ENCODE results near the gene RBBP4. TPM values are rescaled to one million over a fixed set of nuclear protein-coding genes. Genes with fewer than 3 reads are reported as not detected.

The RBBP4 gene
- total RNA-seq, 1 experiment from 2014 or later, result 279 TPM

DNA sequence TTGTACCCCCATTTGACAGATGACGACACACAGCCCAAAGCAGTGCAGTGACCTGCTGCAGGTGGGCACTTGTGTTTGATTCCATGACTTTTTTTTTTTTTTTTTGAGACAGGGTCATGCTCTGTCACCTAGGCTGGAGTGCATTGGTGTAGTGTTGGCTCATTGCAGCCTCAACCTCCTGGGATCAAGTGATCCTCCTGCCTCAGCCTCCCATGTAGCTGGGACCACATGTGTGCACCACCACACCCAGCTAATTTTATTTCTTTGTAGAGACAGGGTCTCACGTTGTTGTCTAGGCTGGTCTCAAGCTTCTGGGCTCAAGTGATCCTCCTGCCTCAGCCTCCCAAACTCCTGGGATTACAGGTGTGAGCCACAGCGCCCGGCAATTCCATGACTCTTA is 66.5 kb downstream of the RBBP4 start:
- no TSS peak for BruUV-seq (replicated peaks)
- intact Hi-C loops (cut with micrococcal nuclease), result loop anchor here (5.0 kb wide), 1 partner anchor 45 kb away; no protein-coding TSS in a partner anchor

More for the DNA sequence above, 66.5 kb downstream of the RBBP4 start:
- no peaks in the 10 kb centered on the region for H3K27me3 ChIP-seq (ENCODE audit: insufficient read depth, low read length)
- no peaks in the 10 kb centered on the region for H3K9me2 ChIP-seq (ENCODE audit: insufficient read depth)
- no peak overlapping the region for H2AFZ ChIP-seq (ENCODE audit: low read depth, low read length, poor library complexity, severe bottlenecking)
- H3K4me2 ChIP-seq (ENCODE audit: low read length), result peak overlapping the region; percentile 81
- TF ChIP-seq ZNF274 (IDR thresholded peaks at IDR 0.05; ENCODE audit: low read depth, low read length) (no peak), ELF1 (IDR thresholded peaks at IDR 0.05; ENCODE audit: borderline replicate concordance, low read depth) (no peak), EGR1 (IDR thresholded peaks at IDR 0.05; ENCODE audit: low read depth) (no peak), SRF (IDR thresholded peaks at IDR 0.05; ENCODE audit: low read depth) (no peak), CTCF (IDR thresholded peaks at IDR 0.05 in 2 of 3, conservative IDR thresholded peaks at IDR 0.05 in 1 of 3; ENCODE audit: borderline replicate concordance in 1 of 3, insufficient read depth in 1 of 3, low read depth in 2 of 3, low read length in 2 of 3) (no peak), SP1 (IDR thresholded peaks at IDR 0.05; ENCODE audit: low read depth) (no peak), JUND (IDR thresholded peaks at IDR 0.05) (no peak), POLR2A (IDR thresholded peaks at IDR 0.05; ENCODE audit: borderline replicate concordance, extremely low read depth, insufficient read depth, insufficient read length) (no peak), TCF7L2 (IDR thresholded peaks at IDR 0.05; ENCODE audit: borderline replicate concordance, extremely low read depth, insufficient read depth, insufficient read length) (no peak), EZH2phosphoT487 (IDR thresholded peaks at IDR 0.05; ENCODE audit: borderline replicate concordance) (no peak), CEBPB (IDR thresholded peaks at IDR 0.05; ENCODE audit: low read depth) (no peak), SIN3A (IDR thresholded peaks at IDR 0.05; ENCODE audit: low read depth) (no peak), RAD21 (IDR thresholded peaks at IDR 0.05; ENCODE audit: low read depth) (no peak), EZH2 (IDR thresholded peaks at IDR 0.05) (no peak), YY1 (IDR thresholded peaks at IDR 0.05; ENCODE audit: extremely low read depth, insufficient replicate concordance, low read depth, low read length) (no peak)
- TF ChIP-seq, protein P1, sequence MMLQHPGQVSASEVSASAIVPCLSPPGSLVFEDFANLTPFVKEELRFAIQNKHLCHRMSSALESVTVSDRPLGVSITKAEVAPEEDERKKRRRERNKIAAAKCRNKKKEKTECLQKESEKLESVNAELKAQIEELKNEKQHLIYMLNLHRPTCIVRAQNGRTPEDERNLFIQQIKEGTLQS (IDR thresholded peaks at IDR 0.05), result no peak
- H3K79me2 ChIP-seq (ENCODE audit: insufficient read depth, low read length), result no peaks in the 10 kb centered on the region
- ATAC-seq, result no peak
- POLR2A ChIA-PET, result interaction anchor here (0.8 to 1.8 kb wide), 2 partner anchors 8 to 40 kb away, joined by 3 to 11 read pairs; no protein-coding TSS in a partner anchor
- H3K4me3 ChIP-seq (replicated peaks in 1 of 2; ENCODE audit: low read depth in 1 of 2, low read length in 2 of 2), result peak overlapping the region in 1 of 2 experiments; percentile 49; a peak in 1 of 4 replicates
- no peak for DNase-seq (ENCODE audit: low read depth, low spot score)
- no peaks in the 10 kb centered on the region for H3K36me3 ChIP-seq (ENCODE audit: control insufficient read depth in 1 of 2, insufficient read depth in 2 of 2, low read length in 2 of 2)
- peak overlapping the region; percentile 53; the same call in 1 of the 2 replicates for H3K27ac ChIP-seq (ENCODE audit: low read depth, low read length)
- H4K20me1 ChIP-seq (ENCODE audit: insufficient read depth), result no peaks in the 10 kb centered on the region
- no peaks in the 10 kb centered on the region for H3K9me3 ChIP-seq (ENCODE audit: control insufficient read depth in 1 of 2, insufficient read depth in 1 of 2, low read depth in 1 of 2, low read length in 2 of 2)
- peaks cover 10 to 34% of the 10 kb centered on the region in 2 experiments for H3K4me1 ChIP-seq (ENCODE audit: control insufficient read depth in 1 of 2, insufficient read depth in 2 of 2, low read length in 2 of 2)
- H3K9ac ChIP-seq (ENCODE audit: low read length), result no peak overlapping the region
- CTCF ChIA-PET, result no interaction called here
- RAD21 ChIA-PET (ENCODE audit: low non-redundant PET in 1 of 2, low total read pairs in 2 of 2, uncharacterized antibody in 2 of 2, unreplicated experiment in 2 of 2), result no interaction called here

Data from HCT116 (cell line).